HG03442 (cell line): Measurements from ENCODE around the gene NAMPT.
"Not testable (repeated sequence)": the region's sequence is repeated elsewhere in the genome, so short reads cannot be mapped to it uniquely, and the experiment has no call there.

Experiments
- ATAC-seq: cut with Tn5 transposase; IDR thresholded peaks from one replicate; pipeline ENCODE4 v1.9.1; 2021; ENCODE audit warnings: mild to moderate bottlenecking, moderate library complexity; ENCODE audit not compliant: unreplicated experiment

NAMPT gene

GRCh38 chr7:106284714-106285050 lies at the start of gene NAMPT:
TSS of gene NAMPT (minus strand) at chr7:106284983. CDS start at chr7:106284884, 99 bp downstream.
- no peak for ATAC-seq

GRCh38 chr7:106332201-106332600 lies 47.4 kb upstream of the NAMPT start:
- no peak for ATAC-seq

- no peak for ATAC-seq
These were observed 46.8 kb upstream of the NAMPT start for GRCh38 chr7:106331441-106332175.

GRCh38 chr7:106329971-106330733 lies 45.4 kb upstream of the NAMPT start:
- no peak for ATAC-seq

GRCh38 chr7:106329408-106329807 lies 44.6 kb upstream of the NAMPT start:
- no peak for ATAC-seq

GRCh38 chr7:106327538-106328481 lies 43.0 kb upstream of the NAMPT start:
- ATAC-seq: no peak

GRCh38 chr7:106326594-106327537 lies 42.1 kb upstream of the NAMPT start:
- ATAC-seq: no peak

GRCh38 chr7:106324509-106324908 lies 39.7 kb upstream of the NAMPT start:
- ATAC-seq: not testable (repeated sequence)

GRCh38 chr7:106320254-106320770 lies 35.5 kb upstream of the NAMPT start:
- ATAC-seq: not testable (repeated sequence)

- no peak for ATAC-seq
These were observed 33.7 kb upstream of the NAMPT start for GRCh38 chr7:106318482-106318881.

GRCh38 chr7:106317971-106318370 lies 33.2 kb upstream of the NAMPT start:
- ATAC-seq: no peak

GRCh38 chr7:106316947-106317346 lies 32.2 kb upstream of the NAMPT start:
- no peak for ATAC-seq

GRCh38 chr7:106314875-106315274 lies 30.1 kb upstream of the NAMPT start:
- ATAC-seq: no peak

- no peak for ATAC-seq
These were observed 29.2 kb upstream of the NAMPT start for GRCh38 chr7:106313966-106314365.

- ATAC-seq: no peak
These were observed 28.7 kb upstream of the NAMPT start for GRCh38 chr7:106313456-106313901.

- ATAC-seq: no peak
These were observed 28.1 kb upstream of the NAMPT start for GRCh38 chr7:106312906-106313305.

- no peak for ATAC-seq
These were observed 27.5 kb upstream of the NAMPT start for GRCh38 chr7:106312099-106312871.

- no peak for ATAC-seq
These were observed 24.6 kb upstream of the NAMPT start for GRCh38 chr7:106309362-106309761.

GRCh38 chr7:106306256-106306655 lies 21.5 kb upstream of the NAMPT start:
- no peak for ATAC-seq
